GM12801 (cell line): ENCODE measurements around the gene PRXL2A.

ENCODE experiments used
- TF ChIP-seq, protein P1 (sequence below): IDR thresholded peaks from one replicate; pipeline ENCODE4 v1.5.1; 2011; ENCODE audit warnings: control low read depth; ENCODE audit not compliant: insufficient read length; ENCODE audit errors: extremely low read depth

The PRXL2A gene

GRCh38 chr10:80411267-80411668 lies 2.9 kb downstream of the PRXL2A start:
- TF ChIP-seq, protein P1, sequence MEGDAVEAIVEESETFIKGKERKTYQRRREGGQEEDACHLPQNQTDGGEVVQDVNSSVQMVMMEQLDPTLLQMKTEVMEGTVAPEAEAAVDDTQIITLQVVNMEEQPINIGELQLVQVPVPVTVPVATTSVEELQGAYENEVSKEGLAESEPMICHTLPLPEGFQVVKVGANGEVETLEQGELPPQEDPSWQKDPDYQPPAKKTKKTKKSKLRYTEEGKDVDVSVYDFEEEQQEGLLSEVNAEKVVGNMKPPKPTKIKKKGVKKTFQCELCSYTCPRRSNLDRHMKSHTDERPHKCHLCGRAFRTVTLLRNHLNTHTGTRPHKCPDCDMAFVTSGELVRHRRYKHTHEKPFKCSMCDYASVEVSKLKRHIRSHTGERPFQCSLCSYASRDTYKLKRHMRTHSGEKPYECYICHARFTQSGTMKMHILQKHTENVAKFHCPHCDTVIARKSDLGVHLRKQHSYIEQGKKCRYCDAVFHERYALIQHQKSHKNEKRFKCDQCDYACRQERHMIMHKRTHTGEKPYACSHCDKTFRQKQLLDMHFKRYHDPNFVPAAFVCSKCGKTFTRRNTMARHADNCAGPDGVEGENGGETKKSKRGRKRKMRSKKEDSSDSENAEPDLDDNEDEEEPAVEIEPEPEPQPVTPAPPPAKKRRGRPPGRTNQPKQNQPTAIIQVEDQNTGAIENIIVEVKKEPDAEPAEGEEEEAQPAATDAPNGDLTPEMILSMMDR, result no peak

- TF ChIP-seq, protein P1, result no peak
These were observed 3.4 kb downstream of the PRXL2A start for GRCh38 chr10:80411681-80412220.

GRCh38 chr10:80412486-80412885 lies 4.1 kb downstream of the PRXL2A start:
- TF ChIP-seq, protein P1, result no peak

GRCh38 chr10:80413271-80413996 lies 5.1 kb downstream of the PRXL2A start:
- TF ChIP-seq, protein P1, result no peak

DNA sequence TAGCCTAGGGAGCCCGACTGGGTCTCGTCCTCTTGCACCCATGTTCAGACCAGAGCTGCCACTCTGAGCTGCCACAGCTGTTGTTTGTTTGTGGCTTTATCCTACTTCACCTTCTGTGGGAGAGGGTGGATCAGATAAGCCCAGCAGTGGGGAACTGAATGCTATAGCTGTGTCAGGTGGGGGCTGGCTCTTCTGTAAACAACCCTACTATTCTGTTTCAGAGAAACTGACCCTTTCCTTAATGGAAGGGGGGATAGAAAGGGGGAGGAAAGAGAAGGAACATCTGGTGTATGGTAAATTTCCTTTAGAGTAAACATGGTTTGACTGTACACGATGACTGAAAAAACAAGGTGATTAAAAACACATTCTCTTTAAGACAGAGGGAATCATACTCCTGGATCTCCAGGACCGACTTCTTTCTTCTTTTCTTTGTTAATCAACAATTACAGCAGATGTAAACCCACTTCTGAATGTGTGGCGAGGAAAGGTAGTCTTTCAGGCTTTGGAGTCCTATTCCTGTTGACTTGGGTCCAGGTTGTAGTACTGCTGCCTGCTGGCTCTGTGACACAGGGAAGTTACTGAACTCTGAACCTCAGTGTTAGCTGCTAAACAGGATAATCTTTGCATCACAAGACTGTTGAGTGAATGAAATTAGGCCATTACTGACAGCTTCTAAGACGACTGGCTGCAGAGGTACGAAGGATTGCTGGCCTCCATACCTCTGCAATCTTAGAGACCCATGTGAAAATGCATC lies 6.0 kb downstream of the PRXL2A start:
- TF ChIP-seq, protein P1, result no peak

GRCh38 chr10:80415734-80416478 lies 7.6 kb downstream of the PRXL2A start:
- TF ChIP-seq, protein P1, result no peak
